ENCODE results near the gene F12.
A peak's percentile ranks its signal among the peaks of the same experiment; 100 is the strongest.

Gene F12
- 0 to 1.7 (median 0.70) reads per million in 4 experiments for total RNA-seq

- no peak for DNase-seq
Observed at GRCh38 chr5:177409043-177409801, at the start of gene F12. Gene F12 (minus strand): TSS chr5:177409564. CDS start chr5:177409527, 37 bp downstream.

- no peak for DNase-seq
Observed at GRCh38 chr5:177458912-177459350, 49.6 kb upstream of the F12 start.

- no peak for DNase-seq
Observed at GRCh38 chr5:177457852-177458681, 48.7 kb upstream of the F12 start.

- peak; percentile 32 for DNase-seq
Observed at GRCh38 chr5:177456976-177457851, 47.9 kb upstream of the F12 start.

GRCh38 chr5:177456591-177456964 lies 47.2 kb upstream of the F12 start:
- no peak for DNase-seq

GRCh38 chr5:177455661-177456590 lies 46.6 kb upstream of the F12 start:
- DNase-seq, result peak; percentile 96

- peak; percentile 89 for DNase-seq
Observed at GRCh38 chr5:177455036-177455660, 45.8 kb upstream of the F12 start.

- DNase-seq, result peak; percentile 94
Observed at GRCh38 chr5:177454397-177455035, 45.2 kb upstream of the F12 start.

GRCh38 chr5:177453852-177454396 lies 44.6 kb upstream of the F12 start:
- DNase-seq, result no peak

GRCh38 chr5:177452688-177453638 lies 43.6 kb upstream of the F12 start:
- no peak for DNase-seq

GRCh38 chr5:177450667-177451424 lies 41.5 kb upstream of the F12 start:
- no peak for DNase-seq

GRCh38 chr5:177449140-177450061 lies 40.0 kb upstream of the F12 start:
- no peak for DNase-seq

GRCh38 chr5:177448244-177448950 lies 39.0 kb upstream of the F12 start:
- no peak for DNase-seq

- DNase-seq, result no peak
Observed at GRCh38 chr5:177447611-177448243, 38.4 kb upstream of the F12 start.

- peak; percentile 55 for DNase-seq
Observed at GRCh38 chr5:177447066-177447610, 37.8 kb upstream of the F12 start.
